ENCODE results near the gene FSD1.
"Not testable (repeated sequence)": the region's sequence is repeated elsewhere in the genome, so short reads cannot be mapped to it uniquely, and the experiment has no call there.

Gene FSD1

DNA sequence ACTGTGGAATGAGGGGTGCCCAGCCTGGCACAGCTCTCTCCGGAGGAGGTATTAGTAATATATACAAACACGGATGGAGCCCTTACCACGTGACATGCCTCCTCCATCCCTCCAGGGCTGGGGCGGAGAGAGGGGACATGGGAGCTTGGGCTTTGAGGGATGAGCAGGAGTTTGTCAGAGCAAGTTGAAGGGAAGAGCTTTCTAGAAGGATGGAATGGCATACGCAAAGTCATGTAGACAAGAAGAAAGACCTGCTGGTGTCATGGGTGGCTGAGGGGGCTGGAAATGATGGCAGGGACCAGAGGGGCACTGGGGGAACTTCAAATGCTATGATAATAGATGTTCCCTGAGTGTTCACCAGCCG is 41.6 kb downstream of the FSD1 start:
- DNase-seq = no peak

- no peak for DNase-seq
These were observed 43.1 kb downstream of the FSD1 start for GRCh38 chr19:4347521-4347920.

GRCh38 chr19:4349225-4349624 is 44.8 kb downstream of the FSD1 start:
- DNase-seq = not testable (repeated sequence)

- DNase-seq = no peak
These were observed 45.7 kb downstream of the FSD1 start for GRCh38 chr19:4350111-4350510.

DNA sequence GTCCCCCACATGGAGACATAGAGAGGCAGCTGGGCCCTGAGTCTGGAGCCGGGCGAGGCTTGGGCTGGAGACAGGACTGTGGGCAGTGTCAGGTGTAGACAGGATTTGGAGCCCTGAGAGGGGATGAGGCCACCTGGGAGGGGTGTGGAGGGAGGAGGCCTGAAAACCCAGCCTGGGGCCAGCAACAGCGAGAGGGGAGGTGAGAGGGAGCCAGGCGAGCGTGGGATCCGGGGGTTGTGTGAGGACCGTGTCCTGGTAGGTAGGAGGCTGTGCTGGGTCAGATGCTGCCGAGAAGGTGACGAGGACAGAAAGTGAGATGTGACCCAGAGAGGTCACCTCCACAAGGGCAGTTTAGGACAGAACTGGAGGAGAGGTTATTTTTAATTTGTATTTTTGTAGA is 46.3 kb downstream of the FSD1 start:
- DNase-seq = no peak

GRCh38 chr19:4352701-4353121 is 48.3 kb downstream of the FSD1 start:
- DNase-seq = no peak

- DNase-seq = no peak
These were observed 49.9 kb downstream of the FSD1 start for GRCh38 chr19:4354282-4354681.

GRCh38 chr19:4354897-4355296 is 50.5 kb downstream of the FSD1 start:
- DNase-seq = no peak

DNA sequence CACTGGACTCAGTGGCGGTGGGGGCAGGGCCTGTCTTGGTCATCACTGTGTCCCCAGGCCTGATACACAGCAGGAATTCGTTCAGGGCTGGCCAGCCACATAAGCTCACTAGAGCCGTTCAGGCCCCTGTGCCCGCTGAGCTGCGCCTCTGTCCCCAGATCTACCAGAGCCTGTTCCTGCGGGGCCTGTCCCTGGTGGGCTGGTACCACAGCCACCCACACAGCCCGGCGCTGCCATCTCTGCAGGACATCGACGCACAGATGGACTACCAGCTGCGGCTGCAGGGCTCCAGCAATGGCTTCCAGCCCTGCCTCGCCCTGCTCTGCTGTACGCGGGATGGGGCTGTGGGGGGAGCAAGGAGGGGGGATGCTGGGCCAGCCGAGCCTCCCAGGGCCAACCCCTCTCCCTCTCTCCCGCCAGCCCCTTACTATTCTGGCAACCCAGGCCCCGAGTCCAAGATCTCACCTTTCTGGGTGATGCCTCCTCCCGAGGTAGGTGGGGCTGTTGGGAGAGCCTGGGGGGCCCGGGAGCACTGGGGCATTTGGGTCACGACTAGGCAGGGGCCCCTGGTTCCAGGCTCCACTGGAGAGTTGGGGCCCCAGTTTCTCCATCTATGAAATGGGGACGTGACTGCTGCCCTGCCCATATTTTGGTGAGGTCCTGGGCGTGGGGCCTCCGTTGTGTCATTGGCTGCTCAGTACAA is 52.8 kb downstream of the FSD1 start:
- no peak for DNase-seq

GRCh38 chr19:4357921-4358326 is 53.5 kb downstream of the FSD1 start:
- DNase-seq = no peak

GRCh38 chr19:4358709-4359626 is 54.6 kb downstream of the FSD1 start:
- DNase-seq = no peak

DNA sequence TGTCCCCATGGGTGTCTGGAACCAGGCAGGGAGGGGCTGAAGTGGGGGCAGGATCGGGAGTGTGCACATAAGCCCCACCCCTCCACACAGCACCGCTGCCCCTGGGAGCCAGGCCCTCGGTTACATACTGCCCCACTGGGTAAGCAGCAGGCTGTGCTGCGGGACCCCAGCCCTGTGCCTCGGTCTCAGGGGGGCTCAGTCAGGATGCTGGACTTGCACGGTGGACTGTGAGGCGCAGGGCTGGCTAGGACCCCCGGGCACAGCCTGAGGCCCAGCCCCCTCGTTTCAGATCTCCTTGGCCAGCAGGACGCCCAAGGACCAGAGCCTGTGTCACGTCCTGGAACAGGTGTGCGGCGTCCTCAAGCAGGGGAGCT is 55.2 kb downstream of the FSD1 start:
- no peak for DNase-seq

DNA sequence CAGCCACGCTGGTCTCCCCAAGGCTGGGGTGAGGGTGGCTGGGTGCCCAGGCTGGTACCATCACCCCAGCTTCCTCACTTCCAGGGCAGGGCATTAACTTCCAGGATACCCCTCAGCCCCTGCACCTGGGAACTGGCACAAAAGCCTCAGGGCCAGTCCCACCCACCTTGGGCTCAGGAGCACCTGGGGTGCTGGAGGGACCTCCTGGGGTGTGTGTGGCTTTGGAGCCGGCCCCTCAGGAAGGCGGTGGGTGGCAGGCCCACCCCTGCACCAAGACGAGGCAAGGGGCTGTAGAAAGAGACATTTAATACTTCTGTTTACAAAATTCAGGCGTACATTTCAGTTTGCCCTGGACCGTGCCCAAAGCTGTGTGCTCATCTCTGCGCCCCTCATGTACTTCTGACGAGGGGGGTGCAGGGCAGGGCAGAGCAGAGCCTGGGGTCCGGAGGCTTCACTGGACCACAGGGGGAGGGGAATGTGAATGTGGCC is 55.7 kb downstream of the FSD1 start:
- no peak for DNase-seq

DNA sequence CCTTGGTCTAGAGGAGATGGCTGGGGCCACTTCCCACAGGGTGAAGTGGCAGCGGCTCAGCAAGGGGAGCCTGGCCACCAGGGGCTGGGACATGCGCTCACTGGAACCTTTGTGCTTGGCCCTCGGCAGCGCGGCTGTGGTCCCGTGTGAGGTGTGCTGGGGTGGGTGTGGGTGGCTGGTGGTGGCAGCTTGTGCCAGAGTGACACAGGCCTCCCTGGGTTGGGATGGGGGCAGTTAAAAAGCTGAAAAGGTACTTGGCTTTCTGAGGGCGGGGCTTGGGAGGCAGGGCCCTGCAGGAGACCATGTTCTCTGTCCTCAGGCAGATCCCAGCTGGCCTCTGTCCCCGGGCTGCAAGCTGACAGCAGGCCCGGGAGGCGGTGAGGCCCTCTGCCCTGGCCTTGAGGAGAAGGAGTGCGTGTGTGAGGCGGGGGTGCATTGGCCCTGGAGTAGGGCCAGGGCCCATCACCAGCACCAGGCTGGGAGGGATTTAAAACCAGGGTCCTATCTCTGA is 56.3 kb downstream of the FSD1 start:
- no peak for DNase-seq

DNA sequence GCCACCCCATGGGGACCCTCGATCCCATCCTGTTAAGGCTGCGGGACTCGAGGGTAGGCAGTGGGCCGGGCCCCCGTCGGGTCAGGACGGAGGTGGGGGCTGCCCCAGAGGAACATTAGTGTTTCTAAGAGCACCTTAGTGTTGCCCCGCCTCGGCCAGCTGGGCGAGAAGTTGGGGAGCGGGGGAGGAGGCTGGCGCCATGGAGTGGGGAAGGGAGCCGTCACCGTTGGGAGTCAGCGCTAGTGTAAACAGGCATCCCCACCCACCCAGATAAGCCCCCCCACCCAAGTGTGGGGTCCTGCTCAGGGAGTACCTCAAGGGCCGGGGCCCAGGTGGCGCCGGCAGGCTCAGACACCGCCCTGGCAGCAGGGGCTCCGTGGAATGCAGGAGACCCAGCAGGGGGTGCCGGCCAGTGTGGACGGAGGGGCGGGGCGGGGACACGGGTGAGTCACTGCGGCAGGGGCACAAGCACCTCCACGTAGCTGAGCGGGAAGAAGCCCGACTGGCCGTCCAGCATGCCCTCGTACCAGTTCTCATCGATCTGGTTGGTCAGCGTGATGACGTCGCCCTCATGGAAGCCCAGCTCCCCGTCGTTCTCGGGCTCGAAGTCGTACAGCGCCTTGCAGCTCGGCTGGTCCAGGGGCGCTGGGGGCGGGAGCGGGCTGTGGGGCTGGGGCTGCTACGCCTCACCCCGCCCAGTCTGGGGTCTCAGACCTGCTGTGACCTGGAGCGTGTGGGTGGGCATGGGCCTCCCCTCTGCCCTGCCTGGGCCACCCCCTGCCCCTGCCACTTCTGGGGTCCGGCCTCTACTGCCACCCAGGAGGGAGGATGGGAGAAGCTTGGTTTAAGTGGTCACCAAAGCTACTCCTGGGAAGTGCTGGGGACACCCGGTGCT is 57.0 kb downstream of the FSD1 start:
- DNase-seq = no peak

DNA sequence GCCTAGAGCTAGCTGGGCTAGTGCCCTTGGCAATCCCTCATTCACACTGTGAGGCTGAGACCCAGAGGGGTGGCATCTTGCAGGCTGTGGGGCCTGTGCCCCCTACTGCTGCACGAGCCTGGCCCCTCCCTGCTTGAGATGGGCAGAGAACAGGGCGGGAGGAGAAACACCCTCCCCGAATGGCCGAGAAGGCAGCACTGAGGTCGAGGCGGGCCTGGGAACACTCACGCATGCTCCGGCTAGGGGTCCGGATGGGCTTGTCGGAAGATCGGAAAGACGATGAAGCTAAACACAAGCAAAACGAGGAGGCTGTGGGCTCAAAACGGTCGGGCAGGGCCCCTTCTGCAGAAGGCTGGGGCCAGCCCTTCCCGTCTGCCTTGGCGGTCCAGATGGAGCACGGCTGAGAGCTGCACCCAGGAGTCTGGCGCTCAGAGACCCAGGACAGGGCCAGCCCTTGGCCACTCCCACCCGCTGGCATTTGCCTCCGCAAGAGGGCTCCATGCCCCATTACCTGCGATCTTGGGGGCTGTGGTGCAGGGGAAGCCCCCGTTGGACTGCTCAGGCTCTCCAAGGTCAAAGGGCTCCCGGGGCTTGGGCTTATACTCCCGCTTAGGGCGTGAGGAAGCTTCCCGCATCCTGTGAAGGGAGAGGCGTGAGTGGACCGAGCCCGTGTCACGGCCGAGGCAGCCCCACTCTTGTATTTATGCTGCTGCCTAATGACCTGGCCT is 57.9 kb downstream of the FSD1 start:
- no peak for DNase-seq

- DNase-seq = no peak
These were observed 58.6 kb downstream of the FSD1 start for GRCh38 chr19:4362831-4363545.

GRCh38 chr19:4363571-4364304 is 59.3 kb downstream of the FSD1 start:
- no peak for DNase-seq

DNA sequence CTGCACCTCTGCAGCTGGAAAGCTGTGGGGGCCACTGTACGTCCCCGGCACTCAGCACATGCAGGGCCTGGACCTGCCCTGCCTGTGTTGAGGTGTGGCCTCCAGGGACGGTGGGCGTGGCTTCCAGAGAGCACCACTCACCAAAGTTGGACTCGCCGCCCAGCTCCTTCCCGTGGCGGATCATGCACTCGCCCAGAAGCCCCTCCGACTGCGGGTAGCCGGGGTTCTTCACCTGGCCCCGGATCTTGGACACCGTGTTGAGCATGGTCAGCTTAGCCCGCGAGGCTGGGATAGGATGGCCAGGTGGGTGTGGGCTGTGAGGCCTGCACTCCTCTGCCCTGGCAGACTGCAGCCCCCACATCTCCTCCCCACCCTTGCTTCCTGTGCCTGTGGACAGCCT is 60.9 kb downstream of the FSD1 start:
- no peak for DNase-seq

DNA sequence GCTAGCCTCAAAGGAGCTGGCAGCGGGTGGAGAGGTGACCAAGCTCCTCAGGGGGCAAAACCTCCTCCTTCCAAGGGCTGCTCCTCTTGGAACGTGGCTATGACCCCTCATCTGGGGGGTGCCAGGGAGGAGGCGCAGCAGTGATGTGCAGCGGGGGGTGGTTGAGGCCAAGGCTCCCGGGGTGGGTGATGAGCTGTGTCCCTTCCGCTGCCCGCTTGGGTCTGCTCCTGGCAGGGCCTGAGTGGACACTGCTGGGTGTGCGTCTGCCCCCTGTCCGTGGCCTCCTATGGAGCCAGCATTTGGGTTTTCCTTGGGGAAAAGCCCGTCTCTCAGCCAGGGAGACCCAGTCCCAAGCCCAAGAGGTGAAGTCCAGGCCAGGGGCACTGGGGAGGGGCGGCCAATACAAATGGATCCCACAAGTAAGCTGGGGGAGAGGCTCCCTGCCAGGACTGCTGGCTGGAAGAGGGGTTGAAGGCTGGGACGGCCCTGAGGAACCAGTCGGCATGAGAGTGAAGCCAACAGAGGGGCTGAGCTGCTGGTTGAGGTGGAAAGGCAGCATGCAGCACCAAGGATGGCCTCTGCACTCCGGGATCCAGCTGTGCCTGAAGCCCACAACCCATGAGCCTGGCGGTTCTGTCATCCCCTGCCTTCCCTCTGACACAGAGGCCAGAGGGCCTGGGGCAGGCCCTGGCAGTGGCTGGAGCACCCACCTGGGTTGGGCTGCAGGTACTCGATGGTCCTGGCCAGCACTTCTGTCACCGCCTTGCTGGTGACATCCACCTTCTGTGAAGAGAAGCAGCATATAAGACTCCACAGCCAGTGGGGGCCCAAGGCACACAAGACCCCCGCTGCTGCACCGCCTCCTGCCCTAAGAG is 61.6 kb downstream of the FSD1 start:
- no peak for DNase-seq
